Mammary epithelial cell (primary cell): ENCODE measurements around the gene NOL6.

Source experiments
- EZH2 ChIP-seq: IDR thresholded peaks from 2 replicates; pipeline ENCODE4 v1.6.1; 2012; ENCODE audit warnings: low read length, inconsistent platforms, borderline replicate concordance
- TF ChIP-seq, protein P1 (sequence below), 2 donors: IDR thresholded peaks in 1 of 2; conservative IDR thresholded peaks in 1 of 2; 2 replicates each; pipeline ENCODE4 v1.5.1; 2011 to 2012; ENCODE audit warnings: inconsistent platforms in 2 of 2, low read length in 2 of 2, mild to moderate bottlenecking in 2 of 2, control low read depth in 1 of 2, low read depth in 1 of 2; ENCODE audit not compliant: insufficient read depth in 1 of 2; ENCODE audit errors: extremely low read depth in 1 of 2

GRCh38 chr9:33453999-33454660 is 19.6 kb downstream of the NOL6 start:
- TF ChIP-seq, protein P1, sequence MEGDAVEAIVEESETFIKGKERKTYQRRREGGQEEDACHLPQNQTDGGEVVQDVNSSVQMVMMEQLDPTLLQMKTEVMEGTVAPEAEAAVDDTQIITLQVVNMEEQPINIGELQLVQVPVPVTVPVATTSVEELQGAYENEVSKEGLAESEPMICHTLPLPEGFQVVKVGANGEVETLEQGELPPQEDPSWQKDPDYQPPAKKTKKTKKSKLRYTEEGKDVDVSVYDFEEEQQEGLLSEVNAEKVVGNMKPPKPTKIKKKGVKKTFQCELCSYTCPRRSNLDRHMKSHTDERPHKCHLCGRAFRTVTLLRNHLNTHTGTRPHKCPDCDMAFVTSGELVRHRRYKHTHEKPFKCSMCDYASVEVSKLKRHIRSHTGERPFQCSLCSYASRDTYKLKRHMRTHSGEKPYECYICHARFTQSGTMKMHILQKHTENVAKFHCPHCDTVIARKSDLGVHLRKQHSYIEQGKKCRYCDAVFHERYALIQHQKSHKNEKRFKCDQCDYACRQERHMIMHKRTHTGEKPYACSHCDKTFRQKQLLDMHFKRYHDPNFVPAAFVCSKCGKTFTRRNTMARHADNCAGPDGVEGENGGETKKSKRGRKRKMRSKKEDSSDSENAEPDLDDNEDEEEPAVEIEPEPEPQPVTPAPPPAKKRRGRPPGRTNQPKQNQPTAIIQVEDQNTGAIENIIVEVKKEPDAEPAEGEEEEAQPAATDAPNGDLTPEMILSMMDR (conservative IDR thresholded peaks at IDR 0.05 in 1 of 2, IDR thresholded peaks at IDR 0.05 in 1 of 2; ENCODE audit: extremely low read depth in 1 of 2, insufficient read depth in 1 of 2, low read depth in 1 of 2, low read length in 2 of 2), result no peak
- no peak for TF ChIP-seq EZH2
